Activated CD4-positive, alpha-beta T cell treated with anti-CD3 and anti-CD28 coated beads, Interleukin-2, Interleukin-6, amounts not matched to agents 100 ng/mL and 50 ng/mL, durations not matched to agents 16 hours and 8 hours (primary cell): Measurements from ENCODE around the gene FTL.

Experiments used
- DNase-seq: peaks from one replicate; pipeline ENCODE4 v3.0.0-alpha.2; 2020

The FTL gene

GRCh38 chr19:48993175-48994034, 28.3 kb downstream of the FTL start, which contains the start of the genes GYS1 and RUVBL2:
Gene GYS1, minus strand, starts transcription at chr19:48993309. Its CDS starts 197 bp downstream, at chr19:48993112.
Gene RUVBL2, plus strand, starts transcription at chr19:48993887. Its CDS starts 25 bp downstream, at chr19:48993912.
- DNase-seq = peak; percentile 100

- peak; percentile 16 for DNase-seq
These were observed 28.9 kb downstream of the FTL start for GRCh38 chr19:48994035-48994386.

GRCh38 chr19:48997972-48998371, 32.9 kb downstream of the FTL start:
- peak; percentile 69 for DNase-seq

GRCh38 chr19:48999481-49000325, 34.6 kb downstream of the FTL start:
- DNase-seq = peak; percentile 76

GRCh38 chr19:49004133-49004532, 39.0 kb downstream of the FTL start:
- no peak for DNase-seq

GRCh38 chr19:49004964-49005614, 40.0 kb downstream of the FTL start:
- no peak for DNase-seq

GRCh38 chr19:49006905-49007304, 41.8 kb downstream of the FTL start:
- no peak for DNase-seq

GRCh38 chr19:49009828-49010227, 44.7 kb downstream of the FTL start:
- no peak for DNase-seq

- no peak for DNase-seq
These were observed 45.3 kb downstream of the FTL start for GRCh38 chr19:49010453-49010852.

GRCh38 chr19:49011194-49011593, 46.1 kb downstream of the FTL start:
- no peak for DNase-seq

- DNase-seq = no peak
These were observed 49.2 kb downstream of the FTL start for GRCh38 chr19:49014123-49014869.

GRCh38 chr19:49014870-49015255, 49.8 kb downstream of the FTL start:
- no peak for DNase-seq

- DNase-seq = no peak
These were observed 51.1 kb downstream of the FTL start for GRCh38 chr19:49016067-49016839.
